Kidney (tissue), 14 donors: ENCODE results near the gene TNRC18. TPM values are rescaled to one million over a fixed set of nuclear protein-coding genes. Genes with fewer than 3 reads are reported as not detected.

Experiments
- DNase-seq, 5 donors: peaks; one replicate each; pipeline ENCODE4 v3.0.0-alpha.2; 2013 to 2020
- FAIRE-seq: peaks from 2 replicates; lab custom pipeline; 2012; peaks lifted over from hg19 to GRCh38; lab: Jason Lieb, UNC
- H3K27ac ChIP-seq, 2 donors: one replicate each; pipeline ENCODE4 v1.7.0; 2013; ENCODE audit warnings: low read depth in 2 of 2, low read length in 2 of 2, inconsistent platforms in 1 of 2
- H3K27me3 ChIP-seq: one replicate; pipeline ENCODE4 v1.7.1; 2013; ENCODE audit warnings: low read length, inconsistent platforms; ENCODE audit not compliant: control insufficient read depth, insufficient read depth
- H3K36me3 ChIP-seq, 3 donors: one replicate each; pipeline versions ENCODE4 v1.7.0 to v1.7.1; 2013; ENCODE audit warnings: low read length in 3 of 3, control low read depth in 1 of 3, inconsistent platforms in 1 of 3; ENCODE audit not compliant: insufficient read depth in 3 of 3, control insufficient read depth in 2 of 3
- H3K4me1 ChIP-seq, 3 donors: one replicate each; pipeline versions ENCODE4 v1.7.0 to v1.7.1; 2013; ENCODE audit warnings: low read length in 3 of 3, inconsistent platforms in 1 of 3, low read depth in 1 of 3; ENCODE audit not compliant: control insufficient read depth in 2 of 3, insufficient read depth in 2 of 3
- H3K4me3 ChIP-seq, 3 donors: one replicate each; pipeline versions ENCODE4 v1.7.0 to v1.8.1; 2013; ENCODE audit warnings: low read length in 3 of 3, control low read depth in 1 of 3, inconsistent platforms in 1 of 3
- H3K9ac ChIP-seq, 3 donors: one replicate each; pipeline versions ENCODE4 v1.7.0 to v1.7.1; 2013; ENCODE audit warnings: low read length in 3 of 3, control low read depth in 1 of 3, inconsistent platforms in 1 of 3
- H3K9me3 ChIP-seq, 3 donors: one replicate each; pipeline versions ENCODE4 v1.7.0 to v1.7.1; 2013; ENCODE audit warnings: low read length in 3 of 3, control low read depth in 1 of 3, inconsistent platforms in 1 of 3; ENCODE audit not compliant: control insufficient read depth in 2 of 3, insufficient read depth in 1 of 3
- CTCF ChIP-seq: IDR thresholded peaks from 3 replicates; pipeline ENCODE4 v1.5.1; 2012; ENCODE audit warnings: mild to moderate bottlenecking, moderate library complexity, borderline replicate concordance; ENCODE audit not compliant: insufficient read depth; ENCODE audit errors: extremely low read depth
- intact Hi-C: fragments of 100-400 bp; cut with DNase I; formaldehyde crosslinking; loops from one replicate; pipeline ENCODE4 v1.11.1; 2022
- polyA plus RNA-seq: library from polyadenylated mRNA; stranded (reverse); fragments of 350-450 nt; fragmentation: Illumina TruSeq; extraction: RNeasy Lipid Tissue Mini Kit (QIAGEN cat#74804); gene quantifications from one replicate; pipeline ENCODE4 v1.2.3, GENCODE V29; 2014; ENCODE audit warnings: low read depth, low replicate concordance; ENCODE audit not compliant: insufficient read depth
- total RNA-seq: library from RNA; stranded (reverse); fragmentation: NEBNext Ultra II Directional; extraction: Animal tissue kit (Norgen Biotek cat#: 25700); gene quantifications from one replicate; pipeline ENCODE4 v1.2.1, GENCODE V29; 2021
- donor health status: control.
- donor health status: control.
- donor health status: control.
- donor health status: control.
- donor health status: control.
- donor health status: DM: yes; HTN: yes; CAD: no.
- donor health status: Normal renal cell carcinoma (clear cell type).

TNRC18 gene
- total and polyA plus RNA-seq, 2 donors from 2014 or later, result 12.5 to 125 TPM

- DNase-seq (peak in 1 of 5 donors; percentile 47), FAIRE-seq (no peak)
- TF ChIP-seq CTCF, result no peak
- H3K4me1 ChIP-seq, result no peaks in the 10 kb centered on the region
- no peak overlapping the region for H3K9ac ChIP-seq
- H3K9me3 ChIP-seq, result no peaks in the 10 kb centered on the region
- no peak overlapping the region for H3K27ac ChIP-seq
- no peaks in the 10 kb centered on the region for H3K27me3 ChIP-seq
- intact Hi-C loops, result no loop called here
- no peaks in the 10 kb centered on the region for H3K36me3 ChIP-seq
- no peak overlapping the region for H3K4me3 ChIP-seq
Measured at GRCh38 chr7:5303061-5303460, 120.6 kb downstream of the TNRC18 start.

- Histone ChIP-seq H3K4me1 (no peaks in the 10 kb centered on the region), H3K36me3 (no peaks in the 10 kb centered on the region), H3K9me3 (no peaks in the 10 kb centered on the region), H3K27me3 (no peaks in the 10 kb centered on the region), H3K4me3 (no peak overlapping the region), H3K27ac (no peak overlapping the region), H3K9ac (no peak overlapping the region)
- intact Hi-C loops, result no loop called here
- no peak for FAIRE-seq
- no peak for TF ChIP-seq CTCF
- peak in 1 of 5 donors; percentile 28 for DNase-seq
Measured at GRCh38 chr7:5302577-5302976, 121.1 kb downstream of the TNRC18 start.

- Histone ChIP-seq H3K9me3 (no peaks in the 10 kb centered on the region), H3K27ac (no peak overlapping the region), H3K27me3 (no peaks in the 10 kb centered on the region), H3K4me3 (no peak overlapping the region), H3K36me3 (no peaks in the 10 kb centered on the region), H3K4me1 (no peaks in the 10 kb centered on the region), H3K9ac (no peak overlapping the region)
- no peak for TF ChIP-seq CTCF
- DNase-seq (no peak), FAIRE-seq (no peak)
- intact Hi-C loops, result no loop called here
Measured at GRCh38 chr7:5300366-5300765, 123.3 kb downstream of the TNRC18 start.

- Histone ChIP-seq H3K36me3 (no peaks in the 10 kb centered on the region), H3K9me3 (no peaks in the 10 kb centered on the region), H3K4me1 (no peaks in the 10 kb centered on the region), H3K4me3 (no peak overlapping the region), H3K27me3 (no peaks in the 10 kb centered on the region), H3K9ac (no peak overlapping the region), H3K27ac (no peak overlapping the region)
- intact Hi-C loops, result no loop called here
- no peak for TF ChIP-seq CTCF
- FAIRE-seq, result no peak
- peak in 4 of 5 donors; percentile 34 to 86 (median 64) for DNase-seq
Measured at GRCh38 chr7:5296611-5297226, 126.9 kb downstream of the TNRC18 start.
